Measurements from ENCODE around the gene GIGYF2.

The GIGYF2 gene

DNA sequence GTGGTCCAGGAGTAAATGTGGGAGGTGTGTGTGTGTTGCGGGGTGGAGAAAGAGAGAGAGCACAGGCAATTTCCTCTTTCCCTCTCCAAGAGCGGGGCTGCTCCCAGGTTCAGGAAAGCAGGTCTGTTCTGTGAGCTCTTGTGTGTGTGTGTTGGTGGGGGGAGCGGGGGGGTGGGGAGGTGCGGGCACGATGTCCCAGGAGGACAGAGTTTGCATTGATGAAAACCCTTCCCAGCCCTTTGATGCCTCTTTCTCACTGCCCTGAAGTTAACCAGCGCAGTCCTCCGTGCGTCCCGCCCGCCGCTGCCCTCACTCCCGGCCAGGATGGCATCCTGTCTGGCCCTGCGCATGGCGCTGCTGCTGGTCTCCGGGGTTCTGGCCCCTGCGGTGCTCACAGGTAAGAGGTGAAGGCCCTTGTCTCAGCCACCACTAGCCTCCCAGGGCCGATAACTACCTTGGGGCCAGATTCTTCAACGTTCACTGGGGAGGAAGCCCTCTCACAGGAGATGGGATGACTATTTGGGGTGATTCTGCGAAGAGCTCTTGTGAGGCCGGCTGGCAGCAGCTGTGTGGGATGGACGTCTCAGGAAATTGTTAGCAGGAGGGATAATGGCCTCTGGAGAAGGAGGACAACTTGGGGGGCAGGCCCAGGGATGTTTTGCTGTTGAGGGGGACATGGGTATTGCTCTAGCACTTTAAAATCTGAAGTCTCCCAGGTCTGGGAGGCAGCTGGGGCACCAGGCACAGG, 173.1 kb downstream of the GIGYF2 start, which contains the start of gene SNORC:
Gene SNORC (plus strand): TSS at position 247 of the 748 bp plus-strand sequence. CDS start 78 bp downstream, at position 325.
- DNase-seq = no peak

DNA sequence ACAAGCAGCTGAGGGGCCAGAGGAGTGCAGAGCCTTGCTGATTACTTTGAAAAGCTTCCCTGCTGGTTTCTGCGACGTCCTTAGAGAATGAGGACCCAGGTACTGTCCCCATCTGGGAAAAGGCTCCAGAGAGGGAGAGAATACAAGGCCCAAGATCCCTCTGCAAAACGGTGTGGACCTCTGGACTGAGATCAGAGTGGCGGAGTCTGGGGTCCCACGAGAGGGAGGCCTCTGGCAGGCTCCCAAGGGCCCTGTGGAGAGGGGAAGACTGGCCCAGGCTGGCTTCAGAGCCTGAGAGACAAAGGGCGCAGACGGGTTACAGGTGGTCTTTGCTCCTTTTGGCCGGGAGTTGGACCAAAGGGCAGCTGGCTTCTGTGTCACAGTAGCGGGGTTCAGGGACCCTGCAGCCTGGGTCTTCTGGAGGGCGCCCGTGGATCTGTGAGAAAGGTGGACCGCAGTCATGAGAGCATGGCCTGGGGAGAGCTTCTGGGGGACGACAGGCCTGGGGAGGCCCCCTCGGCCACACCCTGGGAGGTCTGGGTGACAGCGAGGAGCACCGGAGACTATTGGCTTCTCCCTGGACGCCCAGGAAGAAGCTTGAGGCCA, 173.7 kb downstream of the GIGYF2 start:
- DNase-seq = no peak

DNA sequence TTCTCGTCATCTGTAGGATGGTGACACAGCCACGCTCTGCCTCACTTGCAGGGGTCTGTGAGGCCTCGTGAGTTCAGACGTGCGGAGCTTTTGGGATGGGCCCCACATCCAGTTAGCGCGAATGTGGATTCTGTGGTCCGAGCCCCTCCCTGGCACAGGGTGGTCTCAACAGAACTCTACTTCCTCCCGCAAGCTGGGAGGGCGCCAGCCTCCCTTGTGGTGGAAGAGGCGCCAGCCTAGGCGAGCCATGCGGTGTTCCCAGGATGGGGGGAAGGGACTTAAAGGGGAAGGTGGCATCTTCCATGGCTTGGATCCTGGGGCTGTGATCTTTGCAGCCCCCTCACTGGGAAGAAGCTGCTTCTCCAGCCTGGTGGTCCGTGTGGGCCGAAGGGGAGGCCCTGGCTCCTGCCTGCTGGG, 174.3 kb downstream of the GIGYF2 start:
- DNase-seq = no peak

DNA sequence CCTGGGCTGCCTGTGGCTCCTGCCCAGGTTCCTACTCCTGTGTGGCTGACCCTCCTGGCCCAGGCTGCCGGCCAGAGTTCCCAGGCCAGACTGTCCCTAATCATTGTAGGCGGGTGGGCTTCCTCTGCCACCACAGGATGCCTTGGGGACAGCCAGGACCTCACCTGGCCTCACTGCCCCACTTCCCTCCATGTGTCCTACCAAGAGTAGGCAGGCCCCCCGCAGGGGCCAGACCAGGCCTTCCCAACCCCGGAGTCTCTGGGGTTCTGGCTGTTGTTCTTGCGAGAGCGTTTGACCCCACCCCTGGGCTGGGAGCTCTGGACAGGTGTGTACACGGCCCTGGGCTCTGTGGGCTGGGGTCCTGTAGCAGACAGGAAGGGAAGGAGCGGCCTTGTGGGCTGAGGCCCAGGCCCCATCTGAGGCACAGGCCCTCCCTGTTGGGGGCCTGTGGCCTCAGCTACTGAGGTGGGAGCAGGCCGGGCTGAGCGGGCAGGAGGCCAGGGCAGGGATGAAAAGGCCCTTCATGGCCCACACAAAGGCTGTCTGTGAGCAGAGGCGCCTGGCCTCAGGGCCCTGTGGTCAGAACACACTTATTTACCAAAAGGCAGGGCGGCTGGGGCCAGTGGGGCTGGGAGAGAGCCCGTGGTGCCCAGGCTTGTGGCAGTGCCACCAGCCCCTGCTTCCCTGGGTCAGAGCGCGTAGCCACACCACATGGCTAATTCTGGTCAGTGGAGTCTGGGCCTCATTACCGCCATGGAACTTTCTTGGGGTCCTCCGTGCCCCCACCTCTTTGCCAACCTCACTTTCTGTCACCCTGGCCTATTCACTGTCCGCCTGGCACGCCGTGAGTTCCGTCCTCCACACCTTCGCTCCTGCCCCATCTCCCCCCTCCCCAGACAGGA, 175.0 kb downstream of the GIGYF2 start:
- no peak for DNase-seq

DNA sequence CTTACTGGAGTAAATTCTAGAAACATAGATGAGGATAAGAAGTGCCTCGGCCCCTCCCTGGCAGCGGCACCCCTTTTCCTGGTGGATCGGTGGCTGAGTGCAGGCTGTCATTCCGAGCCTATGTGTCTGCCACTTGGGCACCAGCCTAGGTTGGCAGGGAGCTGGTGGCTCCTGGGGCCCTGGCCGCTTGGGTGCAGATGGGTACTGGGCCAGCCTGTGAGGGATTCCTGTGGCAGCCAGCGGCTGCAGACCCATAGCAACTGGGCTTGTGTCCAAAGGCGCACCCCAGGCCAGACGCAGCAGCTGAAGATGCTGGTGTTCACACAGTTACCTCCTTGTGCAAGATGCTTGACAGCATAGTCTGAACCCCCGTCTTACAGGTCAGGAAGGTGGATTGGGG, 175.7 kb downstream of the GIGYF2 start:
- DNase-seq = no peak

DNA sequence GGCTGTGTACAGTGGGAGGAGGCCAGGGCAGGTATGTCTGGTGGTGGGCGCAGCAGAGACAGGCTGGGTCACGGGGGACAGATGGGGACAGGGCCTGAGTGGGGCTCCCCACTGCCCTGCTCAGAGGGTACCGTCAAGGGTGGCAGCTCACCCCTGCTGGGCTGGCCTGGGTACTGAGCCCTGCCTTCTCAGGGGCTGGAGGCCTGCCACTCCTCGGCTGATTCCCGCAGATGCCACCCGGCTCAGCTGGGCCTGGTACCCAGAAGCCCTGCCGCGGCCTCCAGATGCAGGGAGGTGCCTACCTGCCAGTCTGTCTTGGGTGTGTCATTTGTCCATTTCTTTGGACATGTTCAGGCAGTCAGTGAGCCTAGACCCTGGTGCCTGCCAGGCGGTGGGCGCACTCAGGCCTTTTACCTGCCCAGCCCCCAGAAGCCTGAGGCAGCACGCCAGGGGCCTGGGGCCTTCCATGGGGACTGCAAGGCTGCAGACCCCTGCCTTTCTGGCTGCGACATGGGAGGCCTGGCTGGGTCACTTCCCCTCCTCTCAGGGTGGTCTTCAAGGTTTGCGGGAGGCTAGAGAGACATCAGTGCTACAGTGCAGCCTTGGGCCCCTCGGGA, 176.3 kb downstream of the GIGYF2 start:
- no peak for DNase-seq

DNA sequence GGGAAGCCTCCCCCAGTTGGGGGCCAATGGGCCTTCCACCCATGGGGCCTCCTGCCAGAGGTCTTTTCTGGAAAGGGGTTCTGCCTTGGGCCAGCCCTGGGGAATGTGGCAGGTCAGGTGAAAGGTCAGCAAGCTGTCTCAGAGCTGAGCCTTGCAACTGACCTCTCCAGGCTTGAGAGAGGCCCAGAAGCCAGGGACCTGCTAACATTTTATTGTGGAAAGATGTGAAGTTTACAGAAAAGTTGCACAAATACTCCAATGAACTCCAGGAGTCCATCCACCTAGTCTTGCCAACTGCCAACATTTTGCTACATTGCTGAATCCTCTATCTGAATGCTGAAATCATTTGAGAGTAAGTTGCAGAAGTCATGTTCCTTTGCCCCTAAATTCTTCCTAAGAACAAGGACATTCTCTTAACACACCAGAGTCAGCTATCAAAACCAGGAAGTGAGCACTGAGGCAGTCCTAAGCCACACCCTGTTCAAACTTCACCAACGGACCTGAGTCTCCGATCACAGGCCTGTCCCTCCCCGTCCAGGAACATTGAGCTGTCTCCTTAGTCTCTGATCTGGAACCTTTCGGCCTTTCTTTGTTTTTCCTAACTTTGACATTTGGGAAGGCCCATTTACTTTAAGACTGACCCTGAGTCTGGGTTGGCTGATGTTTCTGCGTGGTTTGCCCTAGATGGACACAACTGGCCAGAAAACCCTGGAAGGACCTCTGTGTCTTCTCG, 176.9 kb downstream of the GIGYF2 start:
- DNase-seq = no peak

DNA sequence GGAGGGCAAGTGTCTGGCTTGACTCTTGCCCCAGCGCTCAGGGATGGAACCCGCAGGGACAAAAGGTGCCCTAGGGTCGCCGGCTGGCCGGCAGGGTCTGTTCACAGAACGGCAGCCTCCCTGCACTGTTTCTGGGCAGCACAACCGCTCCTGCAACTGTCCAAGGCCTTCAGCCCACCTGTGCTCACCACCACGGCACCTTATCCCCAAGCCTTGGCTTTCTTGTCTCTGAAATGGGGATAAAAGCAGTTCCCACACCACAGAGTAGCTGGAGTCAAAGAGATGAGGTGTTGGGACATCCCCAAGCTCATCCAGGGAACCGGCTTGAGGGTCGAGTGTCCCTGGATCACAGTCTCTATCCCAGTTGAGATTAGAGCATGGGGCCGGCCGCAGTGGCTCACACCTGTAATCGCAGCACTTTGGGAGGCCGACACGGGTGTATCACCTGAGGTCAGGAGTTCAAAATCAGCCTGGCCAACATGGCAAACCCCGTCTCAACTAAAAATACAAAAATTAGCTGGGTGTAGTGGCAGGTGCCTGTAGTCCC, 177.6 kb downstream of the GIGYF2 start:
- no peak for DNase-seq

DNA sequence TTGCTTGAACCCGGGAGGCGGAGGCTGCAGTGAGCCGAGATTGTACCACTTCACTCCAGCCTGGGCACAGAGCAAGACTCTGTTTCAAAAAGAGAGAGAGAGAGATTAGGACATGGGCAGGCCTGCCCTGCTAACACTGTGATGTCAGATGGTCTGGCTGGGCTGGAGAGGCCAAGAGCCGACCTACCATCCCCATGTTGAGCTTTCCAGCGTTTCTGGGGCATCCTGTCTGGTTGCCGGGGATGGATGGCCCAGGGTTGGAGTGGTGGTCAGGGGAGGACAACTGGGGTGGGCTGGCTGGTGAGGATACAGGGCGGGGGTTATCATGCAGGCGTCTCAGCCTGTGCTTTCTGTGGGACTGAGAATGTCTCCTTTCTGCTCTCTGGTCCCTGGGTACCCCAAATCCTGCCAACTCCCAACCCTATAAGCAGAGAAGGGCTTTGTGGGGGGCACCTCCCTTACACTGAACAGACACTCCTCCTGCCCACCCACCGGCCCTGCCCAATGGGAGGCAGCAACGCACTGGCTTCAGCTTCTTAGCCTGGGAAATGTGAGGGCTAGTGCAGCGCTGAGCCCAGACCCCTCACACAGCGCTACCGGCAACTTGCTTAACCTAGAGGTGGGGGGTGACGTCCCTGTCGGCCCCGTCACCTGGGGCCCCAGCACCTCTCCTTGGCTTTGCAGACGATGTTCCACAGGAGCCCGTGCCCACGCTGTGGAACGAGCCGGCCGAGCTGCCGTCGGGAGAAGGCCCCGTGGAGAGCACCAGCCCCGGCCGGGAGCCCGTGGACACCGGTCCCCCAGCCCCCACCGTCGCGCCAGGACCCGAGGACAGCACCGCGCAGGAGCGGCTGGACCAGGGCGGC, 178.4 kb downstream of the GIGYF2 start:
- DNase-seq = no peak

DNA sequence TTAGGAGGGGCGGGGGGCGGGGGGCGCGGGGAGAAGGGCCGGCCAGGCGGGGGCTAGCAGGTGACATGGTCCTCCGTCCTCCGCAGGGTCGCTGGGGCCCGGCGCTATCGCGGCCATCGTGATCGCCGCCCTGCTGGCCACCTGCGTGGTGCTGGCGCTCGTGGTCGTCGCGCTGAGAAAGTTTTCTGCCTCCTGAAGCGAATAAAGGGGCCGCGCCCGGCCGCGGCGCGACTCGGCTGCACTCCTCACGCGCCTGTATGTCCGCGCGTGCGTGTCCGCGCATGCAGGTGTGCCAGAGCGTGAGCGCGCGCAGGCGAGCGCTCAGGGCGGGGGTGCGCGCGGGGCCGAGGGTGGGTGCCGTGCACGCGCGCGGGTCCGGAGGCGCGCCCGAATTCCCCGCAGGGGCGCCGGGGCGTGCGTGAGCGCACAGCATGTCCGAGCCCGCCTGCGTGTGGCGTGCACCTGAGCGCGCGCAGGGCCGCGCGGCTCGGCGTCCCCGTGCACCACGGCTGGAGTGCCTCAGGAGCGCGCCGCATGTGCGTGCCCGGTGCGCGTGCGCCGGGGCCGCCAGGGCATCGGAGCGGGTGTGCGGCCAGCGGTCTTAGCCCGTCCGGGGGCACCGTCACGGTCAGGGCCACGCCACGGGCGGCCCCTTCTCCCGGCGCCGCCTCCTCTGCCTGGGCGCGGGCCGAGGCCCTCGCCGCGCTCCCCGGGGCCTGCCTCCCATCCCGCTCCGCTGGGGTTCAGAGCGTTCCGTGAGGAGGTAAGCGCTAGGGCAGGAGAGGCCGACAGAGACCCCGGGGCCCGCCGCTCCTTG, 179.2 kb downstream of the GIGYF2 start:
- no peak for DNase-seq

DNA sequence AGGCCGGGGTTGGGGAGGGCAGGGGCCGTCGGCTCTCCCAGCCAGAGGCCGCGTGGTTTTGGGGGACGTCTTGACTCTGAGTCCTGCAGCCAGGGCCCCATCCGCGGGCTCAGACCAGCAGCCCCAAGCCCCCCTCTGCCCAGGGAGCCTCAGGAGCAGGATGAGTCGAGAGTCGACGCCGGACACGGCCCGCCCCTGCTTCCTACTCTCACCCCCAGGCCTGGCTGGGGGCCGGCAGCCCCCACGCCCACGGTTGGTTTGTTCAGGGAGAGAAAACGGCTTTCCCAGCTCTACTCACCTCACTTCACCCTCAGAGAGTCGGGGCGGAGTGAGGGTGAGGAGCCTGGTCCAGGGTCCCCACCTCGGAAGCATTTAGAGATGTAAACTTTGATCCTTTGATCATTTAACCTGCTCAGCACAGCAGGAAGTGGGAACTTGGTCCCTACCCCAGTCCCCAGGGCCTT, 179.9 kb downstream of the GIGYF2 start:
- DNase-seq = no peak

DNA sequence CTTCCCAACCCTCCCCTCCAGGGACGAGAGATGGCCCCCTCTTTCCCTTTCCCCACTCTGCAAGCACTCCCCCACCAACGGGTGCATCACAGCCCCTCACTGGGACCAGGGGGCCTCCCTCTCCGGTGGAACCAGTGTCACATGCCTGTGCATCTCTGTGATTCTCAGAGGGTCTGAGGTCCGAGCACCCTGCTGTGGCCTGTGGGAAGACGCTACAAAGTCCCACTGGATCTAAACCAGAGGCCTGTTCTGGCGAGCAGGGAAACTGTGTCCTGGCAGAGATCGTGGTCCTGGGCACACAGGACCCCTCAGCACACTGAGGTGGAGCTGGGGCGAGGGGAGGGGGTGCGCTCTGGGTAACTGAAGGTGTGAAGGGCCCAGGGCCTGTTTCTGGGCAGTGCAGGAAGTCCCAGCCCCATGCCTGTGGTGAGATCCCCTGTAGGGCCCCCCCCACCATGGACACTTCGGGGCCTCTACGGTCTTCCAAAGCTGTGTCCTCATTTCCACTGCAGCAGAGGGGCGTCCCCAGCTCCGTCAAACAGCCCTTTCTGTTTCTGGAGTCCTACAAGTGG, 180.9 kb downstream of the GIGYF2 start:
- DNase-seq = no peak

DNA sequence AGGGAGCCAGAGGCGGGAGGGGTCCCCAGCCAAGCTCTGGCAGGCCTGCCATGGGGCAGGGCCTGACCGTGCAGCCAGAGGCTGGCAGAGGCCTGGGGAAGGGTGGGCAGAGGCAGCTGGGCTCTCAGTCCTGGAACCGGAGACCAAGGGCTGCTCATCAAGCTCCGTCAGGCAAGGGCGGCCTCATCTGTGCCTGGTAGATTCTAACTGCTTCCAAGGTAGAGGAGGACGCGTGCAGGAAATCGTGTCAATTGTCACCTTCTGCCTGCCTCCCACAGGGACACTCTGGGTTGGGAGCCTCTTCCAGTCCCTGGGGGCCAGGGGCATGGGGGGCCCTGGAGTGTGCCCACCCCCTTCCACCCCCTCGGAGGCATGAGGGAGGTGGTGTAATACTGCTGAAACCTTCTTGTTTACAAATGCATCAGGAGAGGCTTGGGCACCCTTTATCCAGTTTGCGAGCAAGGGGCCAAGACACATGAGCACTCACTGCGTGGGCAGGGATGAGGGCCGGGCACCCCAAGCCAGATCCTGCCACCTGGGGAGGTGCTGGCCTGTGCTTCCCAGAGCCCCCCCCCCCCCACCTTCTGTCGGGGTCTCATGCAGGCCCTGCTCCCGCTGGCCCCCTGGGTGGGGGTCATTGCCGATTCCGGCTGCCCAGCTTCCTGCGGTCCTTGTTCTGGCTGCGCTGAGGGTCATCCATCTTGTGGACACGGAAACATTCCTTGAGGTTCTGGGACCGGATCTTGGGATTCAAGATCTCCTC, 181.9 kb downstream of the GIGYF2 start:
- no peak for DNase-seq

DNA sequence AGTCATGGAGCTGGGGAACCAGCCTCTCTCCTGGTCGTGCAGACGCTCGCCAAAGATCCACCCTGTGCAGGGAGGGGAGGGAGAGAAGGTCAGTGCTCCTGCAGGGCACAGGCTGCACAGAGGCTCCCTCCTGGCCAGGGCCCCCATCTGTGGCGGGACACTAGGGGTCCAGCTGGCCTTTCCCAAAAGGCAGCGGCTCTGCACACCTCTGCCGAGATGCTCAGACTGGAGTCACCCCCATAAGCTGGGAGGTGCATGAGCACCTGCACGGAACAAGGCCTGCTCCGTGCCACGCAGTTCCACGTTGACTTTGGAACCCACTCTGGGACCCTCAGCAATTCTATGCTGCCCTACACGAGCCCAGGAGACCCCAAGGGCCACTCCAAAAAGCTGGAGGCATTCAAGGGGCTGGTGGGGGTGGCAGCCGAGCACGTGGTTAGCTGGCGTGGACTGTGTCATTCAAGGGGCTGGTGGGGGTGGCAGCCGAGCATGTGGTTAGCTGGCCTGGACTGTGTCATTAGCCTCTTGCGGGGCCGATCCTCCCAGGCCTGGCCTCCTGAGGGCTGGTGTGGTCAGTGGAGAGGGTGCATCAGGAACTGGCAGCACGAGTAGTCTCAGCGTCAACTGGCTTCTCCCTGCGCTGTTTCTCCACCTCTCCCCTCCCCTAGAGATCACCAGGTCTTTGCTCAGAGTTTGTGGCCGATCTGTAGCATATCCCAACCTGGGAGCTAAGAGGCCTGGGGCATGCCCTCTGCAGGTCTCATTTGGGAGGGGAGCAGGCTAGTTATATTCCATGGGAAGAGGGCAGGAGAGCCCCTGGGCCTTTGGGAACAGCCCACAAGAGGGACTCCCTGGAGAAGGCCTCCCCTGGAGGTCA, 182.7 kb downstream of the GIGYF2 start:
- DNase-seq = no peak

DNA sequence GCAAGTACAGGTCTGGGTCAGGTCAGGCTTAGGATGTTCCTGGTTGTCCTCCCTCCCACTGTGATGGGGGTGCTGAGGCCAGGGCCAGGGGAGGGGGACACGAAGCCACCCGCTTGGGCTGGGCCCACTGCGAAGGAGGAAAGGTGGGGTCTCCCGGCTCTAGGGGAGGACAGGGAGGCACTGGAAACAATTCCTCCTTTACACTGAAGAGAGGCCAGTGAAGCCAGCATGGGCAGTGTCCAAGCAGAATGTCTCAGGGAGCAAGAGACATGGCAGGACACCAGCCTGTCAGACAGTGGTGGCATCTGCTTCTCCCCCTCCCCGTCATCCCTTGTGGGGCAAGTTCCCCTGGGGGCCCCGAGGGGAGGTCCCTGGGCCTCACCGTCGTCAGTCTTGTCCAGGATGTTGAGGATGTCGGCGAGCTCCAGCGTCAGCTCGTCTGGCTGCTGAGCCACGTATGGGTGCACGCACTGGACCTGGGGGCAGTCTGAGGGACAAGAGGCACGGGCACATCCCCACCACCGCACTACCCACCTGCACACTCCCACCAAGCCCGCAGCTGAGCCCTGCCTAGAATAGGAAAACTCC, 183.7 kb downstream of the GIGYF2 start:
- DNase-seq = no peak

DNA sequence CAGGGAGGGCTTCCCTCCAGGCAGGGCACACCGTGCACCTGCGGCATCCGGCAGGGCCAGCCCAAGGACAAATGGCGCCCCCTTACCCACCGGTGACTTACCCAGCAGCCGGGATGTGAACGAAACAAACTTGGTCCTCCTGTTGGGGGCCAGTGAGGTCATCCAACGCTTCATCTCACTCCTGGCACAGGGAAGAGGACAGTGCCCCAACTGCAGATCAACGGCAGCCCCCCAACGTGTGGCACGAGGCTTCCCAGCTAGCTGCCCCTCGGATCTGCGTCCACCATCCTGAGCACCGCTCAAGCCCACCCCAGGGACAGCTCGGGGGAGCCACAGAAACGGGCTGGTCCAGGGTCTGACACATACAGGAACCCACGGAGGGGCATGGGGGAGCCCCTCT, 185.0 kb downstream of the GIGYF2 start:
- DNase-seq = no peak

DNA sequence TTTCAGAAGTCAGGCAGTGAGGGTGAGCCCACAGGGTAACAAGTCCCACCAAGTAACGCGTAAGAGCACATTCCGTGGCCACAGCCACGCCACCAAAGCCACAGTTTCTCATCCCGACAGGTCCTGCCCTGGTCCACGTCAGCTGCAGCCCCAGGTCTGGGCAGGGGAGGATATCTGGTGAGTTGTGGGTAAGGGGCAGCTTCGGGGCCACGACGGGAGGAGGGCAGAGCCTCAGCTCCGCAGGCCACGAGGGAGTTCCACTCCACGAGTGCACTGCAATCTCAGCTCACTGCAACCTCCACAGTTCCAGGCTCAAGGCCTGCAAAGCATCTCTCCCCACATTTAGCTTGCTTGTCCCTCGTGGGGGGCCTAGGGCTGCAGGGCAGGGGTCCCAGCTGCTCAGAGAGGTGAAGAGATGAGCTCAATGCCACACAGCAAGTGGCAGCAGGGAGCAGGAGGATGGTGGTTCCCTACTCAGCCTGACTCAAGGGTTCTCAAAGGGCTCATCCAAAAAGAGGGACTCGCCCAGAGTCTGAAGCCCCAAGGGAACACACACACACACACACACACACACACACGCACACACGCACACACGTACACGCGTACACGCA, 185.5 kb downstream of the GIGYF2 start:
- DNase-seq = no peak
